HepG2 (cell line): ENCODE results near the gene OBSL1. TPM values are rescaled to one million over a fixed set of nuclear protein-coding genes. Genes with fewer than 3 reads are reported as not detected.
A peak's percentile ranks its signal among the peaks of the same experiment; 100 is the strongest.

Source experiments
- CHCHD3 ChIP-seq: sonication (generic); formaldehyde crosslinking; IDR thresholded peaks from 2 replicates; pipeline ENCODE4 v1.8.0; 2022; ENCODE audit warnings: mild to moderate bottlenecking, missing genetic modification reagents, moderate library complexity
- ETV5 ChIP-seq: IDR thresholded peaks from 2 replicates; pipeline ENCODE4 v1.6.1; 2018; ENCODE audit warnings: missing biosample characterization, missing genetic modification reagents, inconsistent platforms, borderline replicate concordance
- HDAC1 ChIP-seq: sonication (generic); formaldehyde crosslinking; IDR thresholded peaks from 2 replicates; pipeline ENCODE4 v1.5.1; 2020; ENCODE audit warnings: mild to moderate bottlenecking, missing genetic modification reagents
- HOXA5 ChIP-seq: sonication (generic); formaldehyde crosslinking; IDR thresholded peaks from 2 replicates; pipeline ENCODE4 v1.4.0; 2020; ENCODE audit warnings: missing genetic modification reagents
- MIER3 ChIP-seq: IDR thresholded peaks from 2 replicates; pipeline ENCODE4 v1.6.1; 2016; ENCODE audit warnings: missing compliant biosample characterization, borderline replicate concordance
- NFATC3 ChIP-seq: sonication (generic); formaldehyde crosslinking; IDR thresholded peaks from 2 replicates; pipeline ENCODE4 v1.5.1; 2020; ENCODE audit warnings: mild to moderate bottlenecking, missing genetic modification reagents
- POLR2AphosphoS2 ChIP-seq: IDR thresholded peaks from 2 replicates; pipeline ENCODE4 v1.6.1; 2011; ENCODE audit warnings: low read depth, low read length, improper control_type of control experiment
- REL ChIP-seq: sonication (generic); formaldehyde crosslinking; conservative IDR thresholded peaks from 2 replicates; pipeline ENCODE4 v1.8.0; 2022; ENCODE audit warnings: mild to moderate bottlenecking, missing genetic modification reagents, moderate library complexity
- SNRNP70 ChIP-seq: fragments of 200-400 bp; formaldehyde crosslinking; IDR thresholded peaks from 2 replicates; pipeline ENCODE4 v1.6.1; 2017; ENCODE audit warnings: mild to moderate bottlenecking, low read depth, low read length, moderate library complexity
- ZNF354B ChIP-seq: sonication (generic); formaldehyde crosslinking; IDR thresholded peaks from 2 replicates; pipeline ENCODE4 v1.8.0; 2022; ENCODE audit warnings: mild to moderate bottlenecking, missing genetic modification reagents
- polyA plus RNA-seq, 8 experiments: library from polyadenylated mRNA; depleted of rRNA in 3 of 8; stranded (reverse) in 7 of 8; unstranded in 1 of 8; fragments of >200 nt; fragmentation: Illumina TruSeq in 4 of 8; extraction: Trizol in 4 of 8; gene quantifications; 2 replicates each; pipeline versions ENCODE4 v1.2.1 to v1.2.3, GENCODE V29; 2011 to 2016; ENCODE audit warnings: low read depth in 4 of 8, missing spikeins in 1 of 8, mixed read lengths in 1 of 8; ENCODE audit not compliant: insufficient read depth in 1 of 8
- total RNA-seq, 5 experiments: library from RNA; depleted of rRNA; stranded (reverse); fragments of >200 nt; fragmentation: Illumina TruSeq; extraction: Trizol; gene quantifications; 2 replicates each; pipeline ENCODE4 v1.2.3, GENCODE V29; 2016; ENCODE audit warnings: low read depth in 1 of 5
- TF ChIP-seq, protein P1 (sequence below): sonication (generic); formaldehyde crosslinking; IDR thresholded peaks from 2 replicates; pipeline ENCODE4 v1.4.0; 2020; ENCODE audit warnings: mild to moderate bottlenecking, low read depth, missing genetic modification reagents
- TF ChIP-seq, protein P2 (sequence below): IDR thresholded peaks from 2 replicates; pipeline ENCODE4 v1.6.1; 2012; ENCODE audit warnings: low read depth, low read length, improper control_type of control experiment
- TF ChIP-seq, protein P3 (sequence below): sonication (generic); formaldehyde crosslinking; IDR thresholded peaks from one replicate; pipeline ENCODE4 v1.5.1; 2020; ENCODE audit warnings: mild to moderate bottlenecking, missing genetic modification reagents; ENCODE audit errors: not compliant biosample characterization
- TF ChIP-seq, protein P4 (sequence below): sonication (generic); formaldehyde crosslinking; IDR thresholded peaks from 2 replicates; pipeline ENCODE4 v1.4.0; 2020; ENCODE audit warnings: missing genetic modification reagents

Gene OBSL1
- total and polyA plus RNA-seq, 2 of the 13 experiments (the other 11 are each of a cell fraction or from before 2014, with no cell fraction given), result 86.7 to 218 TPM

DNA sequence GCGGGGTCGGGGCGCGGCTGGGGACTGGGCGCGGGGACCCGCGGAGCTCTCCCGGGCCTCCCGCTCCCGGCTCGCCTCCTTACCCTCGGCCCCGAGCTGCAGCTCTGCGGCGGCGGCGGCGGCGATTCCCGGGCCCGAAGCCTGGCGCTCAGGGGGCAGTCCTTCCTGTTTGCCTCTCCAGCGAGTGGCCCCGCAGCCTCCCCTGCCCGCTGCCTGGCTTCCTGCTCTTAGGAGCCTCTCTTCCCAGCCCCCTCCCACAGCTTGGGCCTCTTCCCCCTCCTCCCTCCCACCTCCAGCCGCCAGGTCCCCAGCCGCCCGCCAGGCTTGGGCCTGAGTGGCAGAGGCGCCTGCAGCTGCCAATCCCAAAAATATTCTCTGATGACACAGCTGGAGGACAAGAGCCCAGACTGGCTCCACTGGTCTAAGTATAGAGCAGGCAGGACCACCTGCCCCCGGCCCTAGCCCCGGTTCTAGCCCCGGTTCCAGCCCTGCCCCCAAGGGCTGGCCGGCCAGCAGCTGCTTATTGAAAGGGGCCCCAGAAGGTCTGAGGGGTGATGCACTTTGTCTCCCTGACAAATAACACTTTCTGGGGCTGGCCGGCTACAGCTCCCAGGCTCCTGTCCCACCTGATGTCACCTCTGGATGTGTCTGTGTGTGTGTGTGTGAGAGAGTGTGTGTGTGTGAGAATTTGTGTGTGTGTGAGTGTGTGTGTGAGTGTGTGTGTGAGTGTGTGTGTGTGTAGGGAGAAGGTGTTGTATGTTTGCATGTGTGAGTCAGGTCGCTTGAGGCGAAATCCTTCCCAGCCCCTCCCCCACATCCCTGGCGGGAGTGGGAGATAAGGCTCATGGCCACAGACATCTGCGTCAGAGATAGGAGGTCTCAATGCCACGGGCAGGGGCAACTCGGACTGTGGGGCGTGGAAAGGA is at the start of gene OBSL1 (continued):
- TF ChIP-seq HOXA5 (CRISPR knock-in tag) (no peak), ZNF354B (CRISPR knock-in tag) (no peak), NFATC3 (CRISPR knock-in tag) (no peak), HDAC1 (CRISPR knock-in tag) (peak; percentile 65; the same call in 1 of the 2 replicates), POLR2AphosphoS2 (no peak), MIER3 (no peak; the same call in 1 of the 2 replicates), SNRNP70 (no peak), REL (CRISPR knock-in tag) (peak; percentile 4; the same call in 1 of the 2 replicates), CHCHD3 (CRISPR knock-in tag) (0 out of 2 replicates have a peak, but pooled peaks have one; percentile 27), ETV5 (CRISPR knock-in tag) (peak; percentile 69)
- TF ChIP-seq, protein P1, sequence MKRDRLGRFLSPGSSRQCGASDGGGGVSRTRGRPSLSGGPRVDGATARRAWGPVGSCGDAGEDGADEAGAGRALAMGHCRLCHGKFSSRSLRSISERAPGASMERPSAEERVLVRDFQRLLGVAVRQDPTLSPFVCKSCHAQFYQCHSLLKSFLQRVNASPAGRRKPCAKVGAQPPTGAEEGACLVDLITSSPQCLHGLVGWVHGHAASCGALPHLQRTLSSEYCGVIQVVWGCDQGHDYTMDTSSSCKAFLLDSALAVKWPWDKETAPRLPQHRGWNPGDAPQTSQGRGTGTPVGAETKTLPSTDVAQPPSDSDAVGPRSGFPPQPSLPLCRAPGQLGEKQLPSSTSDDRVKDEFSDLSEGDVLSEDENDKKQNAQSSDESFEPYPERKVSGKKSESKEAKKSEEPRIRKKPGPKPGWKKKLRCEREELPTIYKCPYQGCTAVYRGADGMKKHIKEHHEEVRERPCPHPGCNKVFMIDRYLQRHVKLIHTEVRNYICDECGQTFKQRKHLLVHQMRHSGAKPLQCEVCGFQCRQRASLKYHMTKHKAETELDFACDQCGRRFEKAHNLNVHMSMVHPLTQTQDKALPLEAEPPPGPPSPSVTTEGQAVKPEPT, result no peak
- TF ChIP-seq, protein P2, sequence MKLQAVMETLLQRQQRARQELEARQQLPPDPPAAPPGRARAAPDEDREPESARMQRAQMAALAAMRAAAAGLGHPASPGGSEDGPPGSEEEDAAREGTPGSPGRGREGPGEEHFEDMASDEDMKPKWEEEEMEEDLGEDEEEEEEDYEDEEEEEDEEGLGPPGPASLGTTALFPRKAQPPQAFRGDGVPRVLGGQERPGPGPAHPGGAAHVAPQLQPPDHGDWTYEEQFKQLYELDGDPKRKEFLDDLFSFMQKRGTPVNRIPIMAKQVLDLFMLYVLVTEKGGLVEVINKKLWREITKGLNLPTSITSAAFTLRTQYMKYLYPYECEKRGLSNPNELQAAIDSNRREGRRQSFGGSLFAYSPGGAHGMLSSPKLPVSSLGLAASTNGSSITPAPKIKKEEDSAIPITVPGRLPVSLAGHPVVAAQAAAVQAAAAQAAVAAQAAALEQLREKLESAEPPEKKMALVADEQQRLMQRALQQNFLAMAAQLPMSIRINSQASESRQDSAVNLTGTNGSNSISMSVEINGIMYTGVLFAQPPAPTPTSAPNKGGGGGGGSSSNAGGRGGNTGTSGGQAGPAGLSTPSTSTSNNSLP, result no peak
- TF ChIP-seq, protein P3, sequence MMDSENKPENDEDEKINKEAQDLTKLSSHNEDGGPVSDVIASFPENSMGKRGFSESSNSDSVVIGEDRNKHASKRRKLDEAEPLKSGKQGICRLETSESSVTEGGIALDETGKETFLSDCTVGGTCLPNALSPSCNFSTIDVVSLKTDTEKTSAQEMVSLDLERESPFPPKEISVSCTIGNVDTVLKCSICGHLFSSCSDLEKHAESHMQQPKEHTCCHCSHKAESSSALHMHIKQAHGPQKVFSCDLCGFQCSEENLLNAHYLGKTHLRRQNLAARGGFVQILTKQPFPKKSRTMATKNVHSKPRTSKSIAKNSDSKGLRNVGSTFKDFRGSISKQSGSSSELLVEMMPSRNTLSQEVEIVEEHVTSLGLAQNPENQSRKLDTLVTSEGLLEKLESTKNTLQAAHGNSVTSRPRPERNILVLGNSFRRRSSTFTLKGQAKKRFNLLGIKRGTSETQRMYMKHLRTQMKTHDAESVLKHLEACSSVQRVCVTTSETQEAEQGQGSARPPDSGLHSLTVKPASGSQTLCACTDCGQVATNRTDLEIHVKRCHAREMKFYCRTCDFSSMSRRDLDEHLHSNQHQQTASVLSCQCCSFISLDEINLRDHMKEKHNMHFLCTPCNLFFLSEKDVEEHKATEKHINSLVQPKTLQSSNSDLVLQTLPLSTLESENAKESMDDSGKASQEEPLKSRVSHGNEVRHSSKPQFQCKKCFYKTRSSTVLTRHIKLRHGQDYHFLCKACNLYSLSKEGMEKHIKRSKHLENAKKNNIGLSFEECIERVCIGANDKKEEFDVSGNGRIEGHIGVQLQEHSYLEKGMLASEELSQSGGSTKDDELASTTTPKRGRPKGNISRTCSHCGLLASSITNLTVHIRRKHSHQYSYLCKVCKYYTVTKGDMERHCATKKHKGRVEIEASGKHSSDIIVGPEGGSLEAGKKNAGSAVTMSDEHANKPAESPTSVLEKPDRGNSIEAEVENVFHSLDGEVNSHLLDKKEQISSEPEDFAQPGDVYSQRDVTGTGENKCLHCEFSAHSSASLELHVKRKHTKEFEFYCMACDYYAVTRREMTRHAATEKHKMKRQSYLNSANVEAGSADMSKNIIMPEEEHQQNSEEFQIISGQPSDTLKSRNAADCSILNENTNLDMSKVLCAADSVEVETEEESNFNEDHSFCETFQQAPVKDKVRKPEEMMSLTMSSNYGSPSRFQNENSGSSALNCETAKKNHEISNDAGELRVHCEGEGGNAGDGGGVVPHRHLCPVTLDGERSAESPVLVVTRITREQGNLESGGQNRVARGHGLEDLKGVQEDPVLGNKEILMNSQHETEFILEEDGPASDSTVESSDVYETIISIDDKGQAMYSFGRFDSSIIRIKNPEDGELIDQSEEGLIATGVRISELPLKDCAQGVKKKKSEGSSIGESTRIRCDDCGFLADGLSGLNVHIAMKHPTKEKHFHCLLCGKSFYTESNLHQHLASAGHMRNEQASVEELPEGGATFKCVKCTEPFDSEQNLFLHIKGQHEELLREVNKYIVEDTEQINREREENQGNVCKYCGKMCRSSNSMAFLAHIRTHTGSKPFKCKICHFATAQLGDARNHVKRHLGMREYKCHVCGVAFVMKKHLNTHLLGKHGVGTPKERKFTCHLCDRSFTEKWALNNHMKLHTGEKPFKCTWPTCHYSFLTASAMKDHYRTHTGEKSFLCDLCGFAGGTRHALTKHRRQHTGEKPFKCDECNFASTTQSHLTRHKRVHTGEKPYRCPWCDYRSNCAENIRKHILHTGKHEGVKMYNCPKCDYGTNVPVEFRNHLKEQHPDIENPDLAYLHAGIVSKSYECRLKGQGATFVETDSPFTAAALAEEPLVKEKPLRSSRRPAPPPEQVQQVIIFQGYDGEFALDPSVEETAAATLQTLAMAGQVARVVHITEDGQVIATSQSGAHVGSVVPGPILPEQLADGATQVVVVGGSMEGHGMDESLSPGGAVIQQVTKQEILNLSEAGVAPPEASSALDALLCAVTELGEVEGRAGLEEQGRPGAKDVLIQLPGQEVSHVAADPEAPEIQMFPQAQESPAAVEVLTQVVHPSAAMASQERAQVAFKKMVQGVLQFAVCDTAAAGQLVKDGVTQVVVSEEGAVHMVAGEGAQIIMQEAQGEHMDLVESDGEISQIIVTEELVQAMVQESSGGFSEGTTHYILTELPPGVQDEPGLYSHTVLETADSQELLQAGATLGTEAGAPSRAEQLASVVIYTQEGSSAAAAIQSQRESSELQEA (CRISPR knock-in tag), result no peak
- TF ChIP-seq, protein P4, sequence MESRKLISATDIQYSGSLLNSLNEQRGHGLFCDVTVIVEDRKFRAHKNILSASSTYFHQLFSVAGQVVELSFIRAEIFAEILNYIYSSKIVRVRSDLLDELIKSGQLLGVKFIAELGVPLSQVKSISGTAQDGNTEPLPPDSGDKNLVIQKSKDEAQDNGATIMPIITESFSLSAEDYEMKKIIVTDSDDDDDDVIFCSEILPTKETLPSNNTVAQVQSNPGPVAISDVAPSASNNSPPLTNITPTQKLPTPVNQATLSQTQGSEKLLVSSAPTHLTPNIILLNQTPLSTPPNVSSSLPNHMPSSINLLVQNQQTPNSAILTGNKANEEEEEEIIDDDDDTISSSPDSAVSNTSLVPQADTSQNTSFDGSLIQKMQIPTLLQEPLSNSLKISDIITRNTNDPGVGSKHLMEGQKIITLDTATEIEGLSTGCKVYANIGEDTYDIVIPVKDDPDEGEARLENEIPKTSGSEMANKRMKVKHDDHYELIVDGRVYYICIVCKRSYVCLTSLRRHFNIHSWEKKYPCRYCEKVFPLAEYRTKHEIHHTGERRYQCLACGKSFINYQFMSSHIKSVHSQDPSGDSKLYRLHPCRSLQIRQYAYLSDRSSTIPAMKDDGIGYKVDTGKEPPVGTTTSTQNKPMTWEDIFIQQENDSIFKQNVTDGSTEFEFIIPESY, result 0 out of 2 replicates have a peak, but pooled peaks have one; percentile 4
